Natural killer cell (primary cell): ENCODE data around the gene BCAS1. TPM values are rescaled to one million over a fixed set of nuclear protein-coding genes. Genes with fewer than 3 reads are reported as not detected.

Source experiments
- ATAC-seq, 3 donors: fragments of 150-1000 bp in 2 of 3; fragments of 200-7000 bp in 1 of 3; cut with Tn5 transposase; 1 replicate in 1 of 3; 2 replicates in 2 of 3; pipeline ENCODE4 v1.10.0; 2021; ENCODE audit warnings: mild to moderate bottlenecking in 2 of 3, moderate library complexity in 2 of 3
- DNase-seq, 2 donors: peaks; one replicate each; pipeline versions ENCODE4 v3.0.0 to v3.0.0-alpha.2; 2013 to 2021; ENCODE audit warnings: mixed read lengths in 1 of 2
- H3K27ac ChIP-seq: one replicate; pipeline ENCODE4 v1.5.1; 2013; ENCODE audit warnings: mild to moderate bottlenecking, low read length
- H3K27me3 ChIP-seq: one replicate; pipeline ENCODE4 v1.6.1; 2013; ENCODE audit warnings: low read length; ENCODE audit not compliant: control insufficient read depth, insufficient read depth
- H3K36me3 ChIP-seq: one replicate; pipeline ENCODE4 v1.6.1; 2013; ENCODE audit warnings: low read length; ENCODE audit not compliant: control insufficient read depth, insufficient read depth
- H3K4me1 ChIP-seq: one replicate; pipeline ENCODE4 v1.6.1; 2013; ENCODE audit warnings: low read length; ENCODE audit not compliant: control insufficient read depth, insufficient read depth
- H3K4me3 ChIP-seq: one replicate; pipeline ENCODE4 v1.5.1; 2013; ENCODE audit warnings: low read length
- H3K9me3 ChIP-seq: one replicate; pipeline ENCODE4 v1.6.1; 2013; ENCODE audit warnings: low read length; ENCODE audit not compliant: control insufficient read depth, insufficient read depth
- H3K27ac Mint-ChIP-seq, 2 donors: one replicate each; pipeline ENCODE4 v1.8.0; 2022; ENCODE audit warnings: mild to moderate bottlenecking in 2 of 2, mixed read lengths in 2 of 2, moderate library complexity in 1 of 2
- H3K27me3 Mint-ChIP-seq, 2 donors: one replicate each; pipeline ENCODE4 v1.8.0; 2022; ENCODE audit warnings: low read depth in 2 of 2, mixed read lengths in 2 of 2
- H3K36me3 Mint-ChIP-seq: one replicate; pipeline ENCODE4 v1.8.0; 2022; ENCODE audit warnings: mixed read lengths
- H3K4me1 Mint-ChIP-seq, 2 donors: one replicate each; pipeline ENCODE4 v1.8.0; 2022; ENCODE audit warnings: mixed read lengths in 2 of 2
- H3K4me3 Mint-ChIP-seq: one replicate; pipeline ENCODE4 v1.8.0; 2022; ENCODE audit warnings: mild to moderate bottlenecking, moderate library complexity, mixed read lengths
- H3K9me3 Mint-ChIP-seq, 2 donors: one replicate each; pipeline ENCODE4 v1.8.0; 2022; ENCODE audit warnings: mixed read lengths in 2 of 2
- CTCF ChIP-seq: fragments of 200-600 bp; IDR thresholded peaks from one replicate; pipeline ENCODE4 v1.8.0; 2022; ENCODE audit warnings: antibody characterized with exemption
- WGBS: methylation state at CpG from one replicate; pipeline ENCODE4 v1.1.7; 2013; ENCODE audit warnings: missing lambda C conversion rate; ENCODE audit not compliant: insufficient coverage; 5-methylcytosine and 5-hydroxymethylcytosine counted together
- intact Hi-C: fragments of 100-400 bp; cut with micrococcal nuclease; formaldehyde crosslinking; loops from one replicate; pipeline ENCODE4 v1.14.2; 2022
- total RNA-seq, 4 donors: library from RNA; stranded (reverse); fragments of 120-200 nt in 1 of 4; gene quantifications; one replicate each; pipeline versions ENCODE4 v1.2.3 to v1.2.4, GENCODE V29; 2013 to 2022

Gene BCAS1
- total RNA-seq, 3 donors from 2014 or later (not counting 1 experiment from before 2014, with no cell fraction given), result 0.31 to 1.2 (median 0.68) TPM

DNA sequence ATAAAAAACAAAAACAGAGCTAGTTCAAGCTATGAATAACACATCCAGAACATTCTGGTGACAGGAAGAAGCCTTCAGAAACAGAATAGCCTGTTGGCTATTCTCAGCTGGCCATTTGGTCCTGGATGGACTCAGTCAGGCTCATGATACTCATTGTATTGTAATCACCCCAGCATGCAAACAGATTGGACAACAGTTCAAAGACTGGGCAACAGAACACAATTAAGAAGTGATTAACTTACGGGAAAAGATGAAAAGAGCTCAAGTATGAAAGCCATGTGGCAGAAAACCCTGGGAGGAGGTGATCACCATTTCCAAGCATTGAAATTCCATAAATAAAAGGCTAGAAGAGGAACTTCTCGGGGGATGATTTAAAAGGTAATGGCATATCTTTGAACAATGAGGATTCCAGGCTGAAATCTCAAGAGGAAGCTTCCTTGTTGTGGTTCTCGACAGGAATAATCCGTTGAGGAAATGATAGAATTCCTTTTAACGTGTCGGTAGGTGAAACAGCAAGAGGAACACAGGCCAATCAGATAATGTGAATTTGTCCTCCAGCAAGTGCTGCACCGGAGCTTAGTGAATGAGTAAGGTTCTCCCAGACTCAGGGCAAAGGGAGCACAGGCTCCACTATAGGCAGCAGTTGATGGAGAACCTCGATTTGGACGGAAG is 172.4 kb downstream of the BCAS1 start:
- 82% methylated on average over 9 of the region's 9 CpGs for WGBS
- no peaks in the 10 kb centered on the region for H3K36me3 Mint-ChIP-seq
- Histone ChIP-seq H3K4me1 (peaks cover 32% of the 10 kb centered on the region), H3K4me3 (no peak overlapping the region), H3K27me3 (no peaks in the 10 kb centered on the region), H3K36me3 (no peaks in the 10 kb centered on the region), H3K9me3 (no peaks in the 10 kb centered on the region), H3K27ac (no peak overlapping the region)
- H3K4me1 Mint-ChIP-seq, result peaks cover 41 to 44% of the 10 kb centered on the region in 2 donors
- H3K27ac Mint-ChIP-seq, result peak overlapping the region in 1 of 2 donors; percentile 22
- intact Hi-C loops, result no loop called here
- ATAC-seq (no peak), DNase-seq (no peak)
- no peaks in the 10 kb centered on the region for H3K9me3 Mint-ChIP-seq
- H3K27me3 Mint-ChIP-seq, result no peaks in the 10 kb centered on the region
- no peak for TF ChIP-seq CTCF
- H3K4me3 Mint-ChIP-seq, result no peak overlapping the region

DNA sequence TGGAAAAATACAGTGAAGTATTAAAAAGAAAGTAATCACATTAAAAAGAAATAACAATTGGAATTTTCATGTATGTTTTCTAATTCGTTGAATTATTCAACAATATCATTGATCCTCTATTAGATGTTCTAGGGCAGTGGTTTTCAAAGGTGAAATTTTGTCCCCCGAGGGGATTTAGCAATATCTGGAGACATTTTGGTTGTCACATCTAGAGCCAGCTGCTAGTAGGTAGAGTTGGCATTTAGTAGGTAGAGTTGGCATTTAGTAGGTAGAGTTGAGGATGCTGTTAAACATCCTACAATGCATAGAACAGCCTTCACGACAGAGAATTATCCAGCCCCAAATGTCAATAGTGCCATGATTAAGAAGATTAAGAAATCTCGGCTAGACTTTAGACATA is 173.7 kb downstream of the BCAS1 start:
- Mint-ChIP-seq H3K4me3 (no peak overlapping the region), H3K27ac (no peak overlapping the region), H3K4me1 (peaks cover 45 to 53% of the 10 kb centered on the region in 2 donors), H3K27me3 (no peaks in the 10 kb centered on the region), H3K9me3 (no peaks in the 10 kb centered on the region), H3K36me3 (no peaks in the 10 kb centered on the region)
- H3K36me3 ChIP-seq, result no peaks in the 10 kb centered on the region
- H3K27me3 ChIP-seq, result no peaks in the 10 kb centered on the region
- DNase-seq, result no peak
- no peak overlapping the region for H3K27ac ChIP-seq
- H3K9me3 ChIP-seq, result no peaks in the 10 kb centered on the region
- H3K4me1 ChIP-seq, result peaks cover 36% of the 10 kb centered on the region
- ATAC-seq, result no peak
- intact Hi-C loops, result no loop called here
- no peak overlapping the region for H3K4me3 ChIP-seq
- 83% methylated on average over 1 of the region's 4 CpGs for WGBS
- TF ChIP-seq CTCF, result no peak

GRCh38 chr20:53896041-53896440 is 174.4 kb downstream of the BCAS1 start:
- no peaks in the 10 kb centered on the region for H3K9me3 ChIP-seq
- Mint-ChIP-seq H3K4me3 (no peak overlapping the region), H3K27ac (no peak overlapping the region), H3K36me3 (no peaks in the 10 kb centered on the region), H3K4me1 (peaks cover 45 to 54% of the 10 kb centered on the region in 2 donors), H3K27me3 (no peaks in the 10 kb centered on the region), H3K9me3 (no peaks in the 10 kb centered on the region)
- intact Hi-C loops, result no loop called here
- peaks cover 36% of the 10 kb centered on the region for H3K4me1 ChIP-seq
- no peaks in the 10 kb centered on the region for H3K27me3 ChIP-seq
- no peak overlapping the region for H3K4me3 ChIP-seq
- no peak for TF ChIP-seq CTCF
- ATAC-seq, result no peak
- no peaks in the 10 kb centered on the region for H3K36me3 ChIP-seq
- DNase-seq, result no peak
- no peak overlapping the region for H3K27ac ChIP-seq
- WGBS, result 100% methylated on average over 3 of the region's 7 CpGs

DNA sequence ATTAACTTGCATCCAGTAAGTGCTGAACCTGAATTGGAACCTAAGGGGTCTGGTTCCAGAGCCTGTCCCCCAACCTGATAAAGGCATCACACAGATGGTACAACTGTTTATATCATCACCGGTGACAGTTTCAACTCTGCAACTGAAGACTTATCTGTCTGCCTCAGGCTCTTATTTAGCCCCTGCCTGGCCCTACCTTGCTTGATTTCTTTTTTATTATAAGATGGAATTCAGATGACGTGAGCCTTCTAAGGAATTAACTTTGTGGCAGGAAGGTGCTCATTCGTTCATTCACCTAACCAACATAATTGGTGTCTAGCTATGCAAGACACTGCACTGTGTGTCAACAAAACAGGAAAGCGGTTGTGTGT is 175.0 kb downstream of the BCAS1 start:
- peaks cover 42 to 50% of the 10 kb centered on the region in 2 donors for H3K4me1 Mint-ChIP-seq
- H3K9me3 Mint-ChIP-seq, result no peaks in the 10 kb centered on the region
- intact Hi-C loops, result no loop called here
- peaks cover 36% of the 10 kb centered on the region for H3K4me1 ChIP-seq
- H3K27ac ChIP-seq, result no peak overlapping the region
- no peaks in the 10 kb centered on the region for H3K27me3 ChIP-seq
- 76% methylated on average over 2 of the region's 4 CpGs for WGBS
- no peak for TF ChIP-seq CTCF
- no peaks in the 10 kb centered on the region for H3K36me3 ChIP-seq
- H3K9me3 ChIP-seq, result no peaks in the 10 kb centered on the region
- no peak for ATAC-seq
- no peak overlapping the region for H3K4me3 Mint-ChIP-seq
- H3K27me3 Mint-ChIP-seq, result no peaks in the 10 kb centered on the region
- H3K27ac Mint-ChIP-seq, result no peak overlapping the region
- H3K36me3 Mint-ChIP-seq, result no peaks in the 10 kb centered on the region
- no peak overlapping the region for H3K4me3 ChIP-seq
- DNase-seq, result no peak
